ENCODE data around the gene FLCN. TPM values are rescaled to one million over a fixed set of nuclear protein-coding genes. Genes with fewer than 3 reads are reported as not detected.
"Not testable (repeated sequence)": the region's sequence is repeated elsewhere in the genome, so short reads cannot be mapped to it uniquely, and the experiment has no call there.

The FLCN gene
- total RNA-seq, 1 experiment from 2014 or later: 25.6 TPM

GRCh38 chr17:17264430-17264829, 27.5 kb upstream of the FLCN start:
- Mint-ChIP-seq H3K4me1 (ENCODE audit: insufficient read depth, unreplicated experiment) (no peaks in the 10 kb centered on the region), H3K36me3 (ENCODE audit: insufficient read depth, unreplicated experiment) (peaks cover 98% of the 10 kb centered on the region), H3K27me3 (ENCODE audit: insufficient read depth, unreplicated experiment) (no peaks in the 10 kb centered on the region), H3K27ac (ENCODE audit: low read depth, unreplicated experiment) (no peak overlapping the region), H3K9me3 (ENCODE audit: unreplicated experiment) (no peaks in the 10 kb centered on the region), H3K4me3 (ENCODE audit: unreplicated experiment) (no peak overlapping the region)
- BruUV-seq (replicated peaks): no TSS peak
- no peak for DNase-seq (ENCODE audit: unreplicated experiment)
- intact Hi-C loops (cut with micrococcal nuclease): no loop called here
- POLR2A ChIA-PET: interaction anchor here (0.9 to 1.0 kb wide), 2 partner anchors 27 to 39 kb away, joined by 3 read pairs; partner anchors contain the start of gene FLCN
- CTCF ChIA-PET: interaction anchor here (0.5 kb wide), 1 partner anchor 262 kb away, joined by 3 read pairs; no protein-coding TSS in a partner anchor
- no peak for TF ChIP-seq CTCF (IDR thresholded peaks at IDR 0.05; ENCODE audit: unreplicated experiment)

GRCh38 chr17:17258998-17259397, 22.0 kb upstream of the FLCN start:
- H3K4me3 Mint-ChIP-seq (ENCODE audit: unreplicated experiment): no peak overlapping the region
- H3K27ac Mint-ChIP-seq (ENCODE audit: low read depth, unreplicated experiment): peak overlapping the region; percentile 32
- no peak for TF ChIP-seq CTCF (IDR thresholded peaks at IDR 0.05; ENCODE audit: unreplicated experiment)
- CTCF ChIA-PET: interaction anchor here (0.6 to 1.2 kb wide), 4 partner anchors 12 to 222 kb away, joined by 3 to 6 read pairs (median 4); no protein-coding TSS in a partner anchor
- H3K4me1 Mint-ChIP-seq (ENCODE audit: insufficient read depth, unreplicated experiment): no peaks in the 10 kb centered on the region
- no peaks in the 10 kb centered on the region for H3K27me3 Mint-ChIP-seq (ENCODE audit: insufficient read depth, unreplicated experiment)
- peaks cover 99% of the 10 kb centered on the region for H3K36me3 Mint-ChIP-seq (ENCODE audit: insufficient read depth, unreplicated experiment)
- BruUV-seq (replicated peaks): no TSS peak
- DNase-seq (ENCODE audit: unreplicated experiment): no peak
- intact Hi-C loops (cut with micrococcal nuclease): no loop called here
- H3K9me3 Mint-ChIP-seq (ENCODE audit: unreplicated experiment): no peaks in the 10 kb centered on the region
- POLR2A ChIA-PET: interaction anchor here (1.0 to 1.8 kb wide), 3 partner anchors 9 to 21 kb away, joined by 3 to 8 read pairs (median 3); partner anchors contain the start of gene FLCN

DNA sequence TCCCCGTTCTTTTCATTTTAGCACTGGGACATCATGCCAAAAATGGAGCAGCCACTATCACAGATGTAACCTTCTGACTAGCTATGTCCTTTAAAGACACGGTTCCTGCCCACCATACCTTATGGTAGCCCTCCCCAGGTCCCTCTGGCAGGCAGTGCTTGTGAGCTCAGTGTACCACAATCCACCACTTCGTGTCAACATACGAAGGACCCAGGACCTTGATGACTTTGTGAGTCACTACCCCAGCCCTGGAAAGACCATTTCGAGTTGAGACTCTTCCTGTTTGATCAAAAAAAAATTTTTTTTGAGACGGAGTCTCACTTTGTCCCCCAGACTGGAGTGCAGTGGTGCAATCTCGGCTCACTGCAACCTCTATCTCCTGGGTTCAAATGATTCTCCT, 21.0 kb upstream of the FLCN start:
- DNase-seq (ENCODE audit: unreplicated experiment): no peak
- no TSS peak for BruUV-seq (replicated peaks)
- H3K27me3 Mint-ChIP-seq (ENCODE audit: insufficient read depth, unreplicated experiment): no peaks in the 10 kb centered on the region
- H3K9me3 Mint-ChIP-seq (ENCODE audit: unreplicated experiment): no peaks in the 10 kb centered on the region
- POLR2A ChIA-PET: interaction anchor here (1.0 to 1.8 kb wide), 2 partner anchors 11 to 21 kb away, joined by 3 to 8 read pairs; partner anchors contain the start of gene FLCN
- TF ChIP-seq CTCF (IDR thresholded peaks at IDR 0.05; ENCODE audit: unreplicated experiment): no peak
- no peaks in the 10 kb centered on the region for H3K4me1 Mint-ChIP-seq (ENCODE audit: insufficient read depth, unreplicated experiment)
- H3K4me3 Mint-ChIP-seq (ENCODE audit: unreplicated experiment): no peak overlapping the region
- H3K27ac Mint-ChIP-seq (ENCODE audit: low read depth, unreplicated experiment): peak overlapping the region; percentile 58
- CTCF ChIA-PET: interaction anchor here (0.7 kb wide), 1 partner anchor 990 kb away, joined by 3 read pairs; no protein-coding TSS in a partner anchor
- intact Hi-C loops (cut with micrococcal nuclease): no loop called here
- H3K36me3 Mint-ChIP-seq (ENCODE audit: insufficient read depth, unreplicated experiment): peaks cover 99% of the 10 kb centered on the region

GRCh38 chr17:17256316-17256715, 19.3 kb upstream of the FLCN start:
- POLR2A ChIA-PET: interaction anchor here (0.7 to 1.1 kb wide), 2 partner anchors 15 to 19 kb away, joined by 5 to 7 read pairs; partner anchors contain the start of gene FLCN
- Mint-ChIP-seq H3K27me3 (ENCODE audit: insufficient read depth, unreplicated experiment) (no peaks in the 10 kb centered on the region), H3K36me3 (ENCODE audit: insufficient read depth, unreplicated experiment) (peaks cover 97% of the 10 kb centered on the region), H3K27ac (ENCODE audit: low read depth, unreplicated experiment) (no peak overlapping the region), H3K4me3 (ENCODE audit: unreplicated experiment) (no peak overlapping the region), H3K9me3 (ENCODE audit: unreplicated experiment) (no peaks in the 10 kb centered on the region), H3K4me1 (ENCODE audit: insufficient read depth, unreplicated experiment) (no peaks in the 10 kb centered on the region)
- BruUV-seq (replicated peaks): no TSS peak
- CTCF ChIA-PET: no interaction called here
- no peak for TF ChIP-seq CTCF (IDR thresholded peaks at IDR 0.05; ENCODE audit: unreplicated experiment)
- DNase-seq (ENCODE audit: unreplicated experiment): no peak
- intact Hi-C loops (cut with micrococcal nuclease): no loop called here

GRCh38 chr17:17255689-17256088, 18.7 kb upstream of the FLCN start:
- H3K4me3 Mint-ChIP-seq (ENCODE audit: unreplicated experiment); intact Hi-C loops (cut with micrococcal nuclease); H3K9me3 Mint-ChIP-seq (ENCODE audit: unreplicated experiment); H3K4me1 Mint-ChIP-seq (ENCODE audit: insufficient read depth, unreplicated experiment); DNase-seq (ENCODE audit: unreplicated experiment); H3K27ac Mint-ChIP-seq (ENCODE audit: low read depth, unreplicated experiment); BruUV-seq (replicated peaks); H3K27me3 Mint-ChIP-seq (ENCODE audit: insufficient read depth, unreplicated experiment): not testable (repeated sequence)
- CTCF ChIA-PET: interaction anchor here (1.1 kb wide), 1 partner anchor 11 kb away, joined by 3 read pairs; no protein-coding TSS in a partner anchor
- POLR2A ChIA-PET: interaction anchor here (0.6 to 1.1 kb wide), 3 partner anchors 16 to 17 kb away, joined by 3 to 5 read pairs (median 3); no protein-coding TSS in a partner anchor
- peaks cover 94% of the 10 kb centered on the region for H3K36me3 Mint-ChIP-seq (ENCODE audit: insufficient read depth, unreplicated experiment)
